SK-N-MC (cell line): ENCODE measurements around the gene NR1H2.
"Not testable (repeated sequence)": the region's sequence is repeated elsewhere in the genome, so short reads cannot be mapped to it uniquely, and the experiment has no call there.

Experiments
- DNase-seq: peaks from one replicate; pipeline ENCODE4 v3.0.0-alpha.2; 2011; ENCODE audit warnings: low read depth, low spot score
- H3K27ac ChIP-seq: fragments of 200-600 bp; sonication (generic); 2 replicates; pipeline ENCODE4 v1.5.1; 2016; ENCODE audit warnings: mixed run types
- H3K36me3 ChIP-seq: fragments of 200-600 bp; sonication (generic); 2 replicates; pipeline ENCODE4 v1.6.1; 2017; ENCODE audit warnings: antibody characterized with exemption, low read length, mixed read lengths; ENCODE audit not compliant: insufficient read depth
- H3K4me3 ChIP-seq: fragments of 200-600 bp; sonication (generic); 2 replicates; pipeline ENCODE4 v1.5.1; 2016
- H3K9ac ChIP-seq: fragments of 200-600 bp; sonication (generic); 2 replicates; pipeline ENCODE4 v1.8.0; 2017; ENCODE audit warnings: mixed run types, mixed read lengths; ENCODE audit not compliant: insufficient read length
- H3K9me3 ChIP-seq: fragments of 200-600 bp; sonication (generic); 2 replicates; pipeline ENCODE4 v1.6.1; 2017; ENCODE audit warnings: low read depth, mild to moderate bottlenecking, antibody characterized with exemption, low read length, moderate library complexity, mixed read lengths
- EZH2 ChIP-seq: fragments of 200-600 bp; sonication (generic); IDR thresholded peaks from one replicate; pipeline ENCODE4 v1.6.1; 2017; ENCODE audit warnings: antibody characterized with exemption
- FOXP2 ChIP-seq: optimal IDR thresholded peaks from 2 replicates; pipeline ENCODE3; 2011; ENCODE audit warnings: mild to moderate bottlenecking, moderate library complexity; ENCODE audit not compliant: insufficient read depth; ENCODE audit errors: extremely low read length, control extremely low read depth
- POLR2AphosphoS5 ChIP-seq: IDR thresholded peaks from 2 replicates; pipeline ENCODE4 v1.6.1; 2012; ENCODE audit warnings: mild to moderate bottlenecking, low read depth, low read length, borderline replicate concordance

The NR1H2 gene

GRCh38 chr19:50340331-50340730 lies 35.9 kb upstream of the NR1H2 start:
- no peak overlapping the region for H3K4me3 ChIP-seq
- H3K36me3 ChIP-seq: no peaks in the 10 kb centered on the region
- TF ChIP-seq EZH2 (no peak), POLR2AphosphoS5 (no peak), FOXP2 (no peak)
- no peak for DNase-seq
- no peak overlapping the region for H3K27ac ChIP-seq
- no peaks in the 10 kb centered on the region for H3K9me3 ChIP-seq
- no peak overlapping the region for H3K9ac ChIP-seq

GRCh38 chr19:50341091-50341564 lies 35.1 kb upstream of the NR1H2 start:
- Histone ChIP-seq H3K9ac (no peak overlapping the region), H3K4me3 (no peak overlapping the region), H3K27ac (no peak overlapping the region), H3K9me3 (no peaks in the 10 kb centered on the region), H3K36me3 (no peaks in the 10 kb centered on the region)
- TF ChIP-seq EZH2: no peak
- no peak for TF ChIP-seq POLR2AphosphoS5
- no peak for TF ChIP-seq FOXP2
- no peak for DNase-seq

GRCh38 chr19:50344661-50345318 lies 31.5 kb upstream of the NR1H2 start:
- no peaks in the 10 kb centered on the region for H3K36me3 ChIP-seq
- no peak overlapping the region for H3K27ac ChIP-seq
- DNase-seq: no peak
- no peak overlapping the region for H3K4me3 ChIP-seq
- no peaks in the 10 kb centered on the region for H3K9me3 ChIP-seq
- TF ChIP-seq EZH2: no peak
- TF ChIP-seq POLR2AphosphoS5: no peak
- TF ChIP-seq FOXP2: no peak
- H3K9ac ChIP-seq: no peak overlapping the region

- H3K9ac ChIP-seq, H3K4me3 ChIP-seq, H3K27ac ChIP-seq, DNase-seq, H3K36me3 ChIP-seq, H3K9me3 ChIP-seq: not testable (repeated sequence)
Measured at GRCh38 chr19:50347089-50347581, 29.1 kb upstream of the NR1H2 start.

- Histone ChIP-seq H3K9me3 (no peaks in the 10 kb centered on the region), H3K4me3 (no peak overlapping the region), H3K36me3 (no peaks in the 10 kb centered on the region), H3K9ac (no peak overlapping the region), H3K27ac (no peak overlapping the region)
- no peak for TF ChIP-seq FOXP2
- no peak for TF ChIP-seq EZH2
- TF ChIP-seq POLR2AphosphoS5: no peak
- no peak for DNase-seq
Measured at GRCh38 chr19:50349277-50350057, 26.8 kb upstream of the NR1H2 start.

GRCh38 chr19:50352242-50352641 lies 24.0 kb upstream of the NR1H2 start:
- TF ChIP-seq FOXP2 (no peak), EZH2 (no peak), POLR2AphosphoS5 (no peak)
- H3K27ac ChIP-seq: no peak overlapping the region
- no peaks in the 10 kb centered on the region for H3K9me3 ChIP-seq
- H3K9ac ChIP-seq: no peak overlapping the region
- H3K36me3 ChIP-seq: no peaks in the 10 kb centered on the region
- H3K4me3 ChIP-seq: no peak overlapping the region
- DNase-seq: no peak

GRCh38 chr19:50353487-50353880 lies 22.8 kb upstream of the NR1H2 start:
- H3K36me3 ChIP-seq, H3K4me3 ChIP-seq, H3K9ac ChIP-seq, DNase-seq, H3K27ac ChIP-seq, H3K9me3 ChIP-seq: not testable (repeated sequence)

- no peak overlapping the region for H3K27ac ChIP-seq
- H3K9me3 ChIP-seq: no peaks in the 10 kb centered on the region
- no peak overlapping the region for H3K9ac ChIP-seq
- no peaks in the 10 kb centered on the region for H3K36me3 ChIP-seq
- no peak overlapping the region for H3K4me3 ChIP-seq
- TF ChIP-seq FOXP2 (no peak), EZH2 (no peak), POLR2AphosphoS5 (no peak)
- no peak for DNase-seq
Measured at GRCh38 chr19:50356691-50357177, 19.5 kb upstream of the NR1H2 start.
